GM18511 (cell line): ENCODE measurements around the gene SLAMF8.

Experiments used
- ATAC-seq: cut with Tn5 transposase; IDR thresholded peaks from one replicate; pipeline ENCODE4 v1.9.1; 2021; ENCODE audit warnings: mild to moderate bottlenecking, moderate library complexity; ENCODE audit not compliant: unreplicated experiment

SLAMF8 gene

DNA sequence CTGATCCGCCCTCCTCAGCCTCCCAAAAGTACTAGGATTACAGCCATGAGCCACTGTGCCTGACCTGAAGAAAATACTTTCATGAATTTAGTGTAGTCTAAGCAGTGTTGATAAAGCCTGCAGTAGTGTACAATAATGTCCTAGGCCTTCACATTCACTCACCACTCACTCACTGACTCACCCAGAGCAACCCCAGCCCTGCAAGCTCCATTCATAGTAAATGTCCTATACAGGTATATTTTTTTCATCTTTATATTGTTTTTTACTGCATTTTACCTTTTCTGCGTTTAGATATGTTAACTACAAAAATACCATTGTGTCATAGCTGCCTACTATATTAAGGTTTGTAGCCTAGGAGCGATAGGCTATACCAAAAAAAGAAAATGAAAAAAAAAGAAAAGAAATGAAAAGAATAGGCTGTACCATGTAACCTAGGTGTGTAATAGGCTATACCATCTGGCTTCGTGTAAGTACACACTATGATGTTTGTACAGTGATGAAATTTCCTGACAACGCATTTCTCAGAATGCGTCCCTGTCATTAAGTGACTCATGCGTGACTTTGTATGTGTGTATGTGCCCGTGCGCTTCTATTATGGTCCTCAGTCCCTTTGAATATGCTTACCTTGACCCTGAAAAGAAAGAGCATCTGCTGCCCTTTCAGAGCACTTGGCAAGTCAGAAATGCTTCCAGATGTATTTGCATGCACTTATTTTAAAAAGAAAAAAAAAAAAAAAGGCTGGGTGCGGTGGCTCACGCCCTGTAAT, 9.2 kb upstream of the SLAMF8 start:
- ATAC-seq = no peak

DNA sequence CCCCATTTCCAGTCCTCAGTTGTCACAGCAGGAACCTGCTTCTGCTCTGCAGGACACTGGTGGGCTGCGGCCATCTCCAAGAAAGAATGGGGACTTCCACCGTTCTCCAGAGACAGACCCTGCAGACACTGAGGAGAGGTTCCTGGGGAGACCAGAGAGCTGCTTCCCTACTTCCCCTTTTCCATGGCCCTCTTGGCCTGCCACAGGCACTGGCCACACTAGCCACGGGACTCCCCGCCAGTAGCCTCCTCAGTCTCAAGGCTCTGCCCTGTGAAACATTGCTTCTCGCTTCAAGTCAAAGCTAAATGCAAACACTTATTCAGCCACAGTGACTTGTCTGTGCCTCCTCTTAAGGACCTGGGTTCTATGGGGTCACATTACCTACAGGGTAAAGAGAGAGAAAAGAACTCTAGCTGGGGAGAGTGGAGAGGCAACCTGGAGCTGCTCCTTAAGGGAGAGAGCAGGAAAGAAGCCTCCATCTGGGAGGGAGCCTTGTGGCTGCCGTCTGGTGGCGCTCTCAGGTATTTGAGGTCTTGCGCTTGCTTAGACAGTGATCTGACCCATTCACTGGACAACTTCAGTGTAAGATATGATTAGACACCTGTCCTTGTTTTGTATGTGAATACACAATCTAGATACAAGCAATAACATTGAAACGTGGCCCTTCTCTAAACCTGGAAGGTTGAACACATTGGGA, 5.4 kb upstream of the SLAMF8 start:
- no peak for ATAC-seq

DNA sequence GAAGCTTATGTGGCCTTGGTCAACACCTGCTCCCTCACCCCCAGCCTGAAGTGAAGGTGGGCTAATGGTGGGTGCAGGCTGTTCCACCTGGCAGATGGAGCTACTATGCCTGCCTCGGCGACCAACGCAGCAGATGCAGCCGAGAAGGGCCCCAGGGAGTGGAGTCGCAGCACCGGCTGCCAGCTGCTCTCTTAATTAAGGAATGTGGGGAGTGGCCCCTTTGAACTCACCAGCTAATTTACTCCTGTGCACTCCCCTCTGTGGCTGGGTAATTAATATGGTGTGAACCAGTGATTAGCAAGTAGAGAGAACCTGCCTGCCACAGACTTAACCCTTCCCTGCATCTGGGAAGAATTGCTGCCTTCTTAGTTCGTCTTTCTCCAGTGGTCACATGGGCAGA, 3.3 kb upstream of the SLAMF8 start:
- ATAC-seq = no peak

DNA sequence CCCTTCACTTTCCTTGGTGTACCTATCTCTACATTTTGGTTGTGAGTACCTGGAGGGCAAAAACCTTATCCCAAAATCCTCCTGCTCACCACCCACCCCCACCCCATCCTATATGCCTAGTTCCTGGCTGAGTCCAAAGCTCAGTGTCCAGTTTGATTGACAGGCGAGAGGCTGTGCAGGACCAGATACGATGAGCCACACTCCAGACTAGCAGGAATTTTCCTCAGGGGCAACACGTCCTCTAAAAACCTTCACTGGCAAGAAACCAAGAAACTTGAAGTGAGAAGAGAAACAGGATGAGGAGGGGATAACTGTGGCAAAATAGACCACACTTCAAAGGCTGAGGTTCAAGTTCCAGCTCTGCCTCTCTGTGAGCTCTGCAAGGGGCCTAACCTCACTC, 1.1 kb upstream of the SLAMF8 start:
- ATAC-seq = no peak

DNA sequence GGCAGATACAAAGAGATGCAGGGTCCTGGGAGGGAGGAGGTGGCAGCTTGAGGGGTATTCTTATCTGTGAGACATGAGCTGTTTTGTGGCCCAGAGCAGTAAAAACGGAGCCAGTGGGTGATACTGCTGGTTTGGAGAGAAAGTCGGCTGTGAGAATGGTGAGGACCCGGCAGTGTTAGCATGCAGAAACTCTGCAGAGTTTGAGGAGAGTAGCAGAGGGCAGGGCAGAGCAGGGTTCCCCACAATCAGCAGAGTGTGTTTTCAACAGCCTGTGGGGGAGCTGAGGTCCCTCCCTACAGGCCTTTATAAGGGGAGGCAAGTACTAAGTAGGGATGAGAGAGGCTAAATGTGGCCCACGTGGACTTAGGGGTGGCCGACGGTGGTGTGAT, 423 bp downstream of the SLAMF8 start:
- ATAC-seq = no peak

DNA sequence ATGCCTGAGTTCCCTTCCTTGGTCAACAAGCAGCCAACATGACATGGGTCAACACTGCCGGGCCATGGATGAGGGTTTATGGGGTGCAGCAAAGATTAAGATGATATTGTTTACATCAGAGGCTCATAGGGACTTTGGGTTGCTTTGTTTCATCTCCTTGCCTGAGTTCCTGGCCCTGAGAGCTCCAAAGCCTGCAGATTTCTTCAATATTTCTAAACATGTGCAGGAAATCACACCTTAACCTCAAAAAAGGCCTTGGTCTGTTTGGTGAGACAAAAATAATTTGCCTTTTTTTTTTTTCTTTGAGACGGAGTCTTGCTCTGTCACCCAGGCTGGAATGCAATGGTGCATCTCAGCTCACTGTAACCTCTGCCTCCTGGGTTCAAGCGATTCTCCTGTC, 876 bp downstream of the SLAMF8 start:
- ATAC-seq = no peak

DNA sequence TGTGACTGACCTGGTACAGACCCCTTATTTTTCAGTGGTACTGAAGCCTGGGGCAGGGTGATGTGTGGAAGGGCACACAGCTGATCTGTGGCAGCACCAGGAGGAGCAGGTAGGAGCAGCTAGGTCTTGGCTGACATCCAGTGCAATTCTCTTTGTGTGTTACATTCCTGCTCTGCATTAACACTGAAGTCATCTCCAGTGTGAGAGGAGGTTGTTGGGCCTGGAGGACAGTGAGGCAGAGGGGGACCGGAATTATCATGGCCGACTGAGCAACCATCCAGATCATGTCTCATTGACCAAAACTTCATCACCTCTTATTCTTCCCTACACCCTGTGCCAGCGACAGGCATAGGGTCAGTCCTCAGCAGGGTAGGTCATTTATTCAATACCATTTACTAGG, 1.5 kb downstream of the SLAMF8 start:
- ATAC-seq = no peak

DNA sequence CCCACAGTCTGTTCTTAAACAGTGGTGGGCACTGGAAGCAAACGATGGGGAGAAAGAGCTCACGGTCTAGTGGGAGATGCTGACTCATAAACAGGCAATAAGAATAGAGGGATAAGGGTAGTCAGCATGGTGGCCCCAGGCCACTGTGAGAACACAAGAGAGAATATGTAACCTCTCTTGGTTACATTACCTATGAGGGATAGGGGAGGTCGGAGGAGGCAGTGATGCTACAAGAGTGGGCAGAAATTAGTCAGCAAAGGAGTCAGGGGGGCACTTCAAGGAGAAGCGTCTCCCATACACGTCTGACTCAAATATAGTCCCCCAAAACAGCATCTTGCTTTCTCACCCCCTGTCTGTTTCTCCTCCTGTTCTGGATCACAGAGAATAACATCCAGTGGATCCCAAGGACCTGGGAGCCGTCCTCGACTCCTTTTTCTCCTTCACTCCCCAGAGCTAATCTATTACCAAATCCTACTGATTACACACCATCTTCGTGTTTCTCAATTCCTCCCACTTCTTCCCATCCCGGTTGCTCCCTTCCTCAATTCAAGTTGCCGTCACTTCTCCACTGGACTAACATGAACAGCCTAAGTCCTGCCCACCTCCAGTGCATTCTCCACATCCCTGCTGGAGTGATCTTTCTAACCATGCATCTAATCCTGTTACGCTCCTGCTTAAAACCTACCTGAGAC, 2.1 kb downstream of the SLAMF8 start:
- no peak for ATAC-seq

DNA sequence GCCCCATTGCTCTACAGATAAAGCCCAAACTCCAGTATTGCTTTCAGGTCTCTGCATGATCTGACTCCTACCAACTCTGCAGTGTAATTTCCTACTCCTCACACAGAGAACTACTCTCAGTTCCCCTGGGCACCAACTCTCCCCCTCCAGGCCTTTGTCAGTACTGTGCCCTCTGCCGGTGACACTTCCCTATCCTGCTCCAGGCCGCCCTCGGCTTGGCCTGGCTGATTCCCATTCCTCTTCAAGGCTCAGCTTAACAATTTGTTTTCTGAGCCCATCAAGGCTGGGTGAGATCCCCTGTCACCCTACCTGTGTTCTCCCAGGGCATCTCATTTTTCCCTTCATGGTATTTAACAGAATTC, 2.6 kb downstream of the SLAMF8 start:
- peak; percentile 87 for ATAC-seq

DNA sequence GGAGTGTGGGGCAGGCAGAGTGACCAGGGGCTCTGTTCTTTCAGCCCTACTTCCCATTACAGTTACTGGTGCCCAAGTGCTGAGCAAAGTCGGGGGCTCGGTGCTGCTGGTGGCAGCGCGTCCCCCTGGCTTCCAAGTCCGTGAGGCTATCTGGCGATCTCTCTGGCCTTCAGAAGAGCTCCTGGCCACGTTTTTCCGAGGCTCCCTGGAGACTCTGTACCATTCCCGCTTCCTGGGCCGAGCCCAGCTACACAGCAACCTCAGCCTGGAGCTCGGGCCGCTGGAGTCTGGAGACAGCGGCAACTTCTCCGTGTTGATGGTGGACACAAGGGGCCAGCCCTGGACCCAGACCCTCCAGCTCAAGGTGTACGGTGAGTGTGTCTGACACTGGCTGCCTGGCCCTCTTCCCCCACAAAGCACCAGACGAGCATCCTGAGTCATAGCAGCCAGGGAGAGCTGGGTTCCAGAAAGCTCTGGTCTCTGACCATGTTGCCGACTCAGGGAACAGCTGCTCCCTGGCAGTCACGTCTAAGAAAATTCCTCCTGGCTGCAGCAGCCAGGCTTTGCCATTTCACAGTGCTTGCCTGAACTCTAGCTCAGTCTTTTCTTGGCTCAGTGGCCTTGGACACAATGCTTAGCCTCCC, 3.3 kb downstream of the SLAMF8 start:
- ATAC-seq = no peak

DNA sequence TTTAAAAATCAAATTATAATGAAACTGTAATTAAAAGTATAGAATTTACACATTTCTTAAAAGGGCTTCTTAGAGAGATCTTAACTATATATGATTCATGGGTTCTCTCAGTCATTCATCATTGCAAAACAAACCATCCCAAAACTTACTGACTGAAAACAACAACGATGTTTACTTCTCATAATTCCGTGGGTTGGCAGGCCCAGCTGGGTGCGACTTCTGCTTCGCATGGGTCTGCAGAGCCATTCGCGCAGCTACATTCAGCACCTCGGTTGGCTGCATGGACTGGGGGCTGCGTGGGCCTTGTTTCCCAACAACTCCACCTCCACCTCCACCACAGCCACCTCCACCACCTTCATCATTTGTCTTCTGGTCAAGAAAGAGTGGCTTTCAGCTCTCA, 4.0 kb downstream of the SLAMF8 start:
- no peak for ATAC-seq

DNA sequence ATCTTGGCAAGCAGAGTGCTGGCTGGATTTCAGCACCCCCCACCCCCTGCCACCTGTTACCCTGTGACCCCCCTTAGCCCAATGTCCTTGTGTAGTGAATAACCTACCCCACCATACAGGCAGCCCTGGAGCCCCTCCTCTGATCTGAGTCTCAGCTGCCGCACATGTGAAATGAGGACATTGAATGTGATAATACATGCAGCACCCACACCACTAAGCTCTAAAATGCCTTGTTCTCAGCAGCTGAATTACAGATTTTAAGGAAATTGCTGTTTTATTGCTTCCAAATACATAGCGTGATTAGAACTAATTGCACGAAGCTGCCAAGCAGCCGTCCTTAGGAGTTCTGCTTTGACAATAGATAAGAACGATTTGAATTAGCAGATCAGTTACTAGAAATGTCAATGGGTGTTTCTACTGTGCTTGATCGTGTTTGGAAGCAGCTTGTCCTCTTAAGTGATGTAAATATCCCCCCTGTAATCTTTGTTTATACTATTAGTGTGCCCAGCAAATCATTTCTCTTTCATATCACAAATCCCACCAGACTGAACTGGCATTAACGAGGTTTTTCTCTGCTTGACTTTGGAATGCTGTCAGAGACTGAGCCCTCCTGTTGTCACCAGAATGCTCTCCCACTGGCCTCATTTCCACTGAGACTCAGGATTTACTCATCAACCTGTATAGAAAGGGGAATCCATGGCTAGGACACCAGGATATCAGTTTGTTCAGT, 4.9 kb downstream of the SLAMF8 start:
- no peak for ATAC-seq

DNA sequence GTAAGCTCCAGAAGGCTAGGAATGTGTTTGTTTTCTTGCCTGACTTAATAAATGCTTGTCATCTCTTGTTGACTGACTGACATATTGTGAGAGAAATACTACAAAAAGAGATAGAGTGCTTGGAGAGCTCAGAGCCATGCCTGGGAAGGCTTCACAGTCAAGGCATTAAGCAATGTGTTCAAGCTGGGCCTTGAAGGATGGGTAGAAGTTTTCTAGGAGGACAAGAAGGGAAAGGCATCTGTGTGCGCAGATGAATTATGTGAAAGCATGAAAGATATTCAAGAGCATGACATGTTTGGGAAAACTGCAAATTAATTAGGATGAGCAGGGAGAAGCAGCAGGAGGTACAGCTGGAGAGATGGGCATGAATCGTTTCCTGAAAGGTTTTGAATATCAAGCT, 5.6 kb downstream of the SLAMF8 start:
- ATAC-seq = no peak

DNA sequence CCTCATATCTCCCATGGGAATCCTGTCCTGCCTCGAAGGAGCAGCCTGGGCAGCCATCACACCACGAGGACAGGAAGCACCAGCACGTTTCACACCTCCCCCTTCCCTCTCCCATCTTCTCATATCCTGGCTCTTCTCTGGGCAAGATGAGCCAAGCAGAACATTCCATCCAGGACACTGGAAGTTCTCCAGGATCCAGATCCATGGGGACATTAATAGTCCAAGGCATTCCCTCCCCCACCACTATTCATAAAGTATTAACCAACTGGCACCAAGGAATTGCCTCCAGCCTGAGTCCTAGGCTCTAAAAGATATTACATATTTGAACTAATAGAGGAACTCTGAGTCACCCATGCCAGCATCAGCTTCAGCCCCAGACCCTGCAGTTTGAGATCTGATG, 8.7 kb downstream of the SLAMF8 start:
- no peak for ATAC-seq

DNA sequence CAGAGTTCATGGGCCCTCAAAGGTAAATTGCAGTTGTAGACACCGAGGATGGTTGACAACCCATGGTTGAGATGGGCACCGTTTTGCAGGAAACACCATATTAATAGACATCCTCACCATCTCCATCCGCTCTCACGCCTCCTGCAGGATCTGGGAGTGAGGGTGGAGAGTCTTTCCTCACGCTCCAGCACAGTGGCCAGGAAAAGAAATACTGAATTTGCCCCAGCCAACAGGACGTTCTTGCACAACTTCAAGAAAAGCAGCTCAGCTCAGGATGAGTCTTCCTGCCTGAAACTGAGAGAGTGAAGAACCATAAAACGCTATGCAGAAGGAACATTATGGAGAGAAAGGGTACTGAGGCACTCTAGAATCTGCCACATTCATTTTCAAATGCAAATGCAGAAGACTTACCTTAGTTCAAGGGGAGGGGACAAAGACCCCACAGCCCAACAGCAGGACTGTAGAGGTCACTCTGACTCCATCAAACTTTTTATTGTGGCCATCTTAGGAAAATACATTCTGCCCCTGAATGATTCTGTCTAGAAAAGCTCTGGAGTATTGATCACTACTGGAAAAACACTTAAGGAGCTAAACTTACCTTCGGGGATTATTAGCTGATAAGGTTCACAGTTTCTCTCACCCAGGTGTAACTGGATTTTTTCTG, 9.3 kb downstream of the SLAMF8 start:
- ATAC-seq = no peak

DNA sequence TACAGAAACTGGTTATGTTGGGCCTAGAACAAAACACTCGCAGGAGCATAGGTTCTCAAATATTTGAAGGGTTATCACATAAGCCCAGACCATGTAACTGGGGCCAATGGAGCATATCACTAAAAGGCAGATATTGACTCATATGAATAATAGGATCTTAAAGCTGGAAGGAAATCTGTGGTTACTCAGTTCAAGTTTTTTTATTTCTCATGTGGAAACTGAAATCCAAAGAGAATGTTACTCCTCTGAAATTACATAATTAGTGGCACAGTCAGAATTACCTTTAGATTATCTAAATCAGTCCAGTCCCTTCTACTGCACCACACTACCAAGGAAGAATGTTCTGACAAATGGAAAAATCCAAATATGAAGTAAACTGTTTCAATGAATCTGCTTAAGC, 12.0 kb downstream of the SLAMF8 start:
- peak; percentile 78 for ATAC-seq

DNA sequence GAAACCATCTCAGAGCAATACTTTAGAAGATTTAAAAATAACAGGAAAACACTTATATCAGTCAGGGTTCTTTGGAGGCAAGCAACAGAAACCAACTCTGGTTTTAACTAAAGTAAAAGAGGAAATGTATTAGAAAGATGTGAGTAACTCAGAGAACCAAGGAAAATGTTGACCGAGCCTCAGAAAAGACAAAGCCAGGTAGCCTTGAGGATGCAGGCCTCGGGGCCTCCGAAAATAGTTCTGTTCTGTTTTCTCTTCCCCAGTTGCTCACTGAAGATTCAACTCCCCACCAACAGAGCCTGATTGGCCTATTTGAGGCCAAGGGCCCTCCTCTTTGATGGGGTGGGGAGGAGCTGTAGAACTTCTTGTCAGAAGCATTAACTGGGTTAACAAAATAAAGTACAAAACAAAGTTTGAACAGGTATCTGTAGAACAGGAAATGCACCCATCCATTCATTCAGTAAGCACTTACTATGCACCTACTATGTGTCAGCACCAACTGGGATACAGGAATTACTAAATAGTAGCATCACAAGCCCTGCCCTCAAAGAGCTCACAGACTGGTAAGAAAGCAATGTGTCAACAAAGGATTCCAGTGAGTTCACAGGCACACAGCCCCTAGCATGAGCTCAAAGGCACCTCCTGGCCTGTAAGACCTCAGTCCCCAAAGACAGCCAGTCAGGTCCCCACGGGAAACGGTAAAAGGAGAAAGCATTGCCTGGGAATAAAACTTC, 12.6 kb downstream of the SLAMF8 start:
- peak; percentile 83 for ATAC-seq

DNA sequence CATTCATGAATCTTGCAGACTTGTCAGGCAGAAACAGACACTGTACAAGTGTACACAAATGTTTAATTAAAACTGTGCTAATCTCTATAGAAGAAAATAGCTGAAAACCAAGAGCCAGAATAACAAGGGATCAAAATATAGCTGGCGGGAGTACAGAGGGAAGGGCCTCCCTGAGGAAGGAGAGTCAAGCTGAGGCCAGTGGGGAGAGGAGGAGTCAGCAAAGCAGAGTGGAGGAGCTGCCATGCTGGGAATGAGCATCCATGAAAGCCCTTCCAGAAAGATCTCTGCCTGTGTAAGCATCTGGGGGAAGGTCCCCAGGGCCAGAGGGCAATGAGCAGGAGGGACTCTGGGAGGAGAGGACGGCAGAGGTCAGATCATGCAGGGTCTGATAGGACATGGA, 15.1 kb downstream of the SLAMF8 start:
- ATAC-seq = no peak

DNA sequence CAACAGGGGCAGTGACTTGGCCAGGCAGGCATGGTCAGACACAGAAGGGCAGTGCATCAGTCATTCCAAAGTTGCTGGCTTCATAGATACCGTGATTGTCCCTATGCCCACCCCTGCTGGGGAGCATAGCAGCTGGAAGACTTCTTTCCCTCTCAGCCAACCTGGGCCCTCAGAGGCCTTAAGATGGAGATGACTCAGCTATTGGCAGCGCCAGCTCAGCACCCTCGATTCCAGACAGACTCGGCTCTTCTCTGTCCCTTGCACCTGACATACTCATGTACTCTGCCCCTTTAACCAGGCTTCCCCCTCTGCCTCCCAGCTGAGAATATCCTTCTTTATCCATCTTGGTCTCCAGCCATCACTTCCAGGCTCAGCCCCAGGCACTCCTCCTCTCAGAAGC, 16.8 kb downstream of the SLAMF8 start:
- ATAC-seq = no peak
